Endothelial cell of umbilical vein (primary cell): ENCODE data around the gene E2F4. TPM values are rescaled to one million over a fixed set of nuclear protein-coding genes. Genes with fewer than 3 reads are reported as not detected.

Experiments
- BruUV-seq: library from RNA; stranded (reverse); fragments of 400-500 nt; replicated peaks from 2 replicates; lab custom pipeline; 2021; lab: Mats Ljungman, UMichigan
- CTCF ChIA-PET: fragments of 300-600, 350-600 bp; sonication (Branson Sonifier 250); formaldehyde crosslinking; loops from one replicate; lab custom pipeline; 2021; ENCODE audit warnings: antibody characterized with exemption, inconsistent platforms; lab: Charles Lee
- POLR2A ChIA-PET: fragments of 300-600, 350-600 bp; sonication (Branson Sonifier 250); formaldehyde crosslinking; loops from one replicate; lab custom pipeline; 2021; ENCODE audit warnings: antibody characterized with exemption, inconsistent platforms; lab: Charles Lee
- DNase-seq: peaks from one replicate; pipeline ENCODE4 v3.0.0-alpha.2; 2011; ENCODE audit warnings: low read depth, low spot score
- FAIRE-seq: peaks from 2 replicates; lab custom pipeline; 2011; peaks lifted over from hg19 to GRCh38; lab: Jason Lieb, UNC
- H2AFZ ChIP-seq: 2 replicates; pipeline ENCODE4 v1.6.0; 2012; ENCODE audit warnings: low read depth, low read length, control low read depth, inconsistent platforms
- H3K27ac ChIP-seq: 2 replicates; pipeline ENCODE4 v1.5.1; 2011; ENCODE audit warnings: low read depth, mild to moderate bottlenecking, control low read depth, low read length, moderate library complexity; ENCODE audit not compliant: insufficient read depth
- H3K27me3 ChIP-seq, 2 experiments: 2 replicates each; pipeline versions ENCODE4 v1.6.0 to v1.6.1; 2011; ENCODE audit warnings: low read length in 2 of 2, mixed read lengths in 1 of 2; ENCODE audit not compliant: control insufficient read depth in 2 of 2, insufficient read depth in 2 of 2
- H3K36me3 ChIP-seq, 2 experiments: 2 replicates in 1 of 2; 3 replicates in 1 of 2; pipeline ENCODE4 v1.5.1; 2011; ENCODE audit warnings: low read length in 2 of 2, mild to moderate bottlenecking in 1 of 2, moderate library complexity in 1 of 2; ENCODE audit not compliant: control insufficient read depth in 2 of 2, insufficient read depth in 2 of 2; ENCODE audit errors: extremely low read depth in 1 of 2
- H3K4me1 ChIP-seq: 3 replicates; pipeline ENCODE4 v1.5.1; 2011; ENCODE audit warnings: mild to moderate bottlenecking, low read length; ENCODE audit not compliant: control insufficient read depth, insufficient read depth; ENCODE audit errors: extremely low read depth
- H3K4me2 ChIP-seq: 2 replicates; pipeline ENCODE4 v1.6.1; 2011; ENCODE audit warnings: low read length, control low read depth, mixed read lengths; ENCODE audit not compliant: insufficient read depth
- H3K4me3 ChIP-seq, 3 experiments: fragments of 200-600 bp in 1 of 3; sonication (generic), shearing (Covaris generic) in 1 of 3; replicated peaks in 1 of 3; 2 replicates each; pipeline ENCODE4 v1.5.1; 2011 to 2016; ENCODE audit warnings: control low read depth in 3 of 3, low read length in 3 of 3, mild to moderate bottlenecking in 2 of 3, inconsistent platforms in 1 of 3, low read depth in 1 of 3, moderate library complexity in 1 of 3; ENCODE audit not compliant: insufficient read depth in 1 of 3
- H3K79me2 ChIP-seq: 2 replicates; pipeline ENCODE4 v1.6.0; 2012; ENCODE audit warnings: low read length, inconsistent platforms; ENCODE audit not compliant: control insufficient read depth, insufficient read depth
- H3K9ac ChIP-seq: replicated peaks from 2 replicates; pipeline ENCODE3; 2011; ENCODE audit warnings: low read length, control low read depth; ENCODE audit not compliant: insufficient read depth; ENCODE audit errors: extremely low read depth
- H3K9me1 ChIP-seq: replicated peaks from 3 replicates; pipeline ENCODE4 v1.6.0; 2011; ENCODE audit warnings: mild to moderate bottlenecking, low read length; ENCODE audit not compliant: control insufficient read depth, insufficient read depth; ENCODE audit errors: extremely low read depth
- H3K9me3 ChIP-seq: replicated peaks from 2 replicates; pipeline ENCODE4 v1.5.1; 2012; ENCODE audit warnings: low read length, inconsistent platforms; ENCODE audit not compliant: control insufficient read depth, insufficient read depth
- H4K20me1 ChIP-seq: replicated peaks from 2 replicates; pipeline ENCODE3; 2011; ENCODE audit warnings: mild to moderate bottlenecking, low read length; ENCODE audit not compliant: control insufficient read depth, insufficient read depth; ENCODE audit errors: extremely low read depth
- EZH2 ChIP-seq: IDR thresholded peaks from 2 replicates; pipeline ENCODE4 v1.6.1; 2012; ENCODE audit warnings: borderline replicate concordance, low read depth, mild to moderate bottlenecking, moderate library complexity, low read length, inconsistent platforms; ENCODE audit not compliant: severe bottlenecking
- FOS ChIP-seq: IDR thresholded peaks from 2 replicates; pipeline ENCODE4 v1.6.1; 2011; ENCODE audit warnings: mild to moderate bottlenecking, low read length, moderate library complexity, borderline replicate concordance; ENCODE audit not compliant: insufficient read depth
- GATA2 ChIP-seq: IDR thresholded peaks from 2 replicates; pipeline ENCODE4 v1.7.0; 2011; ENCODE audit warnings: low read depth, mild to moderate bottlenecking, moderate library complexity, mixed read lengths, low read length; ENCODE audit not compliant: insufficient read length, insufficient read depth
- JUN ChIP-seq: IDR thresholded peaks from 2 replicates; pipeline ENCODE4 v1.6.1; 2011; ENCODE audit warnings: borderline replicate concordance, low read depth; ENCODE audit not compliant: insufficient read length, insufficient read depth
- MYC ChIP-seq: IDR thresholded peaks from one replicate; pipeline ENCODE4 v1.6.1; 2011; ENCODE audit warnings: mild to moderate bottlenecking, low read depth, low read length
- POLR2A ChIP-seq: IDR thresholded peaks from 2 replicates; pipeline ENCODE4 v1.6.1; 2012; ENCODE audit warnings: low read depth, mild to moderate bottlenecking, control low read depth, low read length
- POLR2AphosphoS5 ChIP-seq: IDR thresholded peaks from 2 replicates; pipeline ENCODE4 v1.6.1; 2012; ENCODE audit warnings: low read depth, mild to moderate bottlenecking, control low read depth, low read length, moderate library complexity; ENCODE audit not compliant: insufficient read depth
- dilution Hi-C: fragments of 300-500 bp; cut with MboI; formaldehyde crosslinking; loops from one replicate; pipeline ENCODE4 v1.15.0; 2019; ENCODE audit warnings: low sequenced_read_pairs; ENCODE audit not compliant: extremely low pct_ligation_motif_present
- intact Hi-C: fragments of 100-400 bp; cut with micrococcal nuclease; formaldehyde crosslinking; loops from one replicate; pipeline ENCODE4 v1.10.0; 2022
- polyA plus RNA-seq, 4 experiments: library from polyadenylated mRNA; depleted of rRNA in 3 of 4; stranded (reverse) in 3 of 4; unstranded in 1 of 4; fragments of >200 nt; gene quantifications; 2 replicates each; pipeline versions ENCODE4 v1.2.1 to v1.2.3, GENCODE V29; 2011 to 2012; ENCODE audit warnings: missing spikeins in 1 of 4
- total RNA-seq: library from RNA; stranded (reverse); gene quantifications from 2 replicates; pipeline ENCODE4 v1.2.3, GENCODE V29; 2021
- TF ChIP-seq, protein P1 (sequence below): IDR thresholded peaks from 2 replicates; pipeline ENCODE4 v1.6.1; 2011; ENCODE audit not compliant: insufficient read depth, insufficient read length
- TF ChIP-seq, protein P2 (sequence below), 2 donors: IDR thresholded peaks; 1 replicate in 1 of 2; 2 replicates in 1 of 2; pipeline ENCODE4 v1.5.1; 2011; ENCODE audit warnings: low read length in 2 of 2, mild to moderate bottlenecking in 2 of 2, moderate library complexity in 2 of 2, control low read depth in 1 of 2, inconsistent platforms in 1 of 2, low read depth in 1 of 2; ENCODE audit not compliant: insufficient read depth in 1 of 2; ENCODE audit errors: extremely low read depth in 1 of 2

The E2F4 gene
- total and polyA plus RNA-seq, 2 donors (not counting 3 experiments of a cell fraction or from before 2014, with no cell fraction given): 112 to 168 TPM

DNA sequence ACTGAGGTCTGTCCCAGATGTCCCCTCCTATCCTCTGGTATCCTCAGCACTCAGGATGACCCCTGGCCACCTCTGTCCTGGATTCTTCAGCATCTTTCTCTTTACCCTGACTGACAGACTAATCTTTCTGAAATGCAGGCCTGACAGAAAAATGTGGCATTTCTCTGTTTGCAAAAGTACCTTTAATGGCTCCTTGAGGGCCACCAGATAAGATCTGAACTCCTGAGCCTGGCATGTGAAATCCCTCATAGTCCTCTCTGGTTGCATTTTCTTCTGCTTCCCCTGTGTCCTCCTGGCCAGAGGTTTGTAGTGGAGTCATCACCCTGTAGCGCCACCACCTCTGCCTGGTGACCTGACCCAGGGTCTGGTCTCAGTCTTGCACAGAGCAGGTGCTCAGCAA is 4.9 kb downstream of the E2F4 start:
- no peak overlapping the region for H3K4me2 ChIP-seq
- no peak overlapping the region for H2AFZ ChIP-seq
- peaks cover 46% of the 10 kb centered on the region for H3K79me2 ChIP-seq
- no peaks in the 10 kb centered on the region for H4K20me1 ChIP-seq
- H3K9ac ChIP-seq: no peak overlapping the region
- H3K27me3 ChIP-seq: no peaks in the 10 kb centered on the region
- peaks cover 19 to 52% of the 10 kb centered on the region in 2 experiments for H3K36me3 ChIP-seq
- no peak overlapping the region for H3K27ac ChIP-seq
- no peaks in the 10 kb centered on the region for H3K9me1 ChIP-seq
- ChIA-PET CTCF (interaction anchor here (1.5 to 2.4 kb wide), 6 partner anchors 10 to 64 kb away, joined by 3 to 9 read pairs (median 6); no protein-coding TSS in a partner anchor), POLR2A (interaction anchor here (1.7 kb wide), 1 partner anchor 51 kb away, joined by 6 read pairs; the partner anchor contains the start of gene FHOD1)
- H3K9me3 ChIP-seq: no peaks in the 10 kb centered on the region
- BruUV-seq: no TSS peak
- no peak for TF ChIP-seq GATA2
- no peak for TF ChIP-seq MYC
- TF ChIP-seq JUN: no peak
- TF ChIP-seq POLR2AphosphoS5: no peak
- no peak for TF ChIP-seq POLR2A
- no peak for TF ChIP-seq EZH2
- TF ChIP-seq, protein P1, sequence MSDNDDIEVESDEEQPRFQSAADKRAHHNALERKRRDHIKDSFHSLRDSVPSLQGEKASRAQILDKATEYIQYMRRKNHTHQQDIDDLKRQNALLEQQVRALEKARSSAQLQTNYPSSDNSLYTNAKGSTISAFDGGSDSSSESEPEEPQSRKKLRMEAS: no peak
- TF ChIP-seq, protein P2, sequence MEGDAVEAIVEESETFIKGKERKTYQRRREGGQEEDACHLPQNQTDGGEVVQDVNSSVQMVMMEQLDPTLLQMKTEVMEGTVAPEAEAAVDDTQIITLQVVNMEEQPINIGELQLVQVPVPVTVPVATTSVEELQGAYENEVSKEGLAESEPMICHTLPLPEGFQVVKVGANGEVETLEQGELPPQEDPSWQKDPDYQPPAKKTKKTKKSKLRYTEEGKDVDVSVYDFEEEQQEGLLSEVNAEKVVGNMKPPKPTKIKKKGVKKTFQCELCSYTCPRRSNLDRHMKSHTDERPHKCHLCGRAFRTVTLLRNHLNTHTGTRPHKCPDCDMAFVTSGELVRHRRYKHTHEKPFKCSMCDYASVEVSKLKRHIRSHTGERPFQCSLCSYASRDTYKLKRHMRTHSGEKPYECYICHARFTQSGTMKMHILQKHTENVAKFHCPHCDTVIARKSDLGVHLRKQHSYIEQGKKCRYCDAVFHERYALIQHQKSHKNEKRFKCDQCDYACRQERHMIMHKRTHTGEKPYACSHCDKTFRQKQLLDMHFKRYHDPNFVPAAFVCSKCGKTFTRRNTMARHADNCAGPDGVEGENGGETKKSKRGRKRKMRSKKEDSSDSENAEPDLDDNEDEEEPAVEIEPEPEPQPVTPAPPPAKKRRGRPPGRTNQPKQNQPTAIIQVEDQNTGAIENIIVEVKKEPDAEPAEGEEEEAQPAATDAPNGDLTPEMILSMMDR (IDR thresholded peaks at IDR 0.05; ENCODE audit: extremely low read depth in 1 of 2, insufficient read depth in 1 of 2, low read depth in 1 of 2, low read length in 2 of 2): no peak
- no peak for TF ChIP-seq FOS
- FAIRE-seq: no peak
- peaks cover 17% of the 10 kb centered on the region for H3K4me1 ChIP-seq
- no peak for DNase-seq
- intact Hi-C loops: loop anchor here (10.0 kb wide), 1 partner anchor 198 kb away; the partner anchor contains the start of gene TPPP3
- dilution Hi-C loops: no loop called here
- H3K4me3 ChIP-seq: no peak overlapping the region
